Measurements from ENCODE around the gene LONP1. TPM values are rescaled to one million over a fixed set of nuclear protein-coding genes. Genes with fewer than 3 reads are reported as not detected.
A peak's percentile ranks its signal among the peaks of the same experiment; 100 is the strongest.

Gene LONP1
- total and polyA plus RNA-seq, 2 of the 8 experiments (the other 6 are each of a cell fraction or from before 2014, with no cell fraction given), result 98.1 to 117 TPM

GRCh38 chr19:5690125-5690954 lies 29.6 kb downstream of the LONP1 start, which contains the start of gene RPL36 (continued):
- TF ChIP-seq FOSL1 (IDR thresholded peaks at IDR 0.05; ENCODE audit: insufficient read depth, low read depth, low read length) (no peak), BACH1 (IDR thresholded peaks at IDR 0.05; ENCODE audit: low read length) (no peak), GTF2F1 (IDR thresholded peaks at IDR 0.05; ENCODE audit: borderline replicate concordance, low read depth, low read length) (peak; percentile 96), RXRA (IDR thresholded peaks at IDR 0.05; ENCODE audit: insufficient read depth, low read depth, low read length) (no peak), RAD21 (IDR thresholded peaks at IDR 0.05 in 1 of 2, conservative IDR thresholded peaks at IDR 0.05 in 1 of 2; ENCODE audit: low read depth in 2 of 2, low read length in 2 of 2) (peak; percentile 27 to 33; a peak in 3 of 4 replicates), NRF1 (IDR thresholded peaks at IDR 0.05; ENCODE audit: low read depth, low read length) (peak; percentile 96), SAP30 (IDR thresholded peaks at IDR 0.05; ENCODE audit: insufficient read depth, insufficient replicate concordance, low read length) (peak; percentile 15), RFX5 (IDR thresholded peaks at IDR 0.05; ENCODE audit: borderline replicate concordance, low read depth, low read length) (no peak), KDM4A (IDR thresholded peaks at IDR 0.05; ENCODE audit: low read depth, low read length, severe bottlenecking) (no peak), TBP (IDR thresholded peaks at IDR 0.05; ENCODE audit: low read depth, low read length) (peak; percentile 98), MAFK (IDR thresholded peaks at IDR 0.05; ENCODE audit: low read depth, low read length) (no peak), EGR1 (IDR thresholded peaks at IDR 0.05; ENCODE audit: borderline replicate concordance, low read depth, low read length) (0 out of 2 replicates have a peak, but pooled peaks have one; percentile 51), TAF7 (optimal IDR thresholded peaks at IDR 0.05; ENCODE audit: borderline replicate concordance, low read depth, low read length) (peak; percentile 99), SIRT6 (IDR thresholded peaks at IDR 0.05; ENCODE audit: low read length) (no peak), CTBP2 (IDR thresholded peaks at IDR 0.05; ENCODE audit: borderline replicate concordance, insufficient read depth, insufficient read length, low read length) (no peak), NANOG (IDR thresholded peaks at IDR 0.05; ENCODE audit: insufficient read depth, low read depth, low read length, poor library complexity, severe bottlenecking) (no peak), POLR2AphosphoS5 (IDR thresholded peaks at IDR 0.05; ENCODE audit: low read depth, low read length) (peak; percentile 99), KDM5A (IDR thresholded peaks at IDR 0.05; ENCODE audit: low read length) (no peak)
- TF ChIP-seq, protein P1, sequence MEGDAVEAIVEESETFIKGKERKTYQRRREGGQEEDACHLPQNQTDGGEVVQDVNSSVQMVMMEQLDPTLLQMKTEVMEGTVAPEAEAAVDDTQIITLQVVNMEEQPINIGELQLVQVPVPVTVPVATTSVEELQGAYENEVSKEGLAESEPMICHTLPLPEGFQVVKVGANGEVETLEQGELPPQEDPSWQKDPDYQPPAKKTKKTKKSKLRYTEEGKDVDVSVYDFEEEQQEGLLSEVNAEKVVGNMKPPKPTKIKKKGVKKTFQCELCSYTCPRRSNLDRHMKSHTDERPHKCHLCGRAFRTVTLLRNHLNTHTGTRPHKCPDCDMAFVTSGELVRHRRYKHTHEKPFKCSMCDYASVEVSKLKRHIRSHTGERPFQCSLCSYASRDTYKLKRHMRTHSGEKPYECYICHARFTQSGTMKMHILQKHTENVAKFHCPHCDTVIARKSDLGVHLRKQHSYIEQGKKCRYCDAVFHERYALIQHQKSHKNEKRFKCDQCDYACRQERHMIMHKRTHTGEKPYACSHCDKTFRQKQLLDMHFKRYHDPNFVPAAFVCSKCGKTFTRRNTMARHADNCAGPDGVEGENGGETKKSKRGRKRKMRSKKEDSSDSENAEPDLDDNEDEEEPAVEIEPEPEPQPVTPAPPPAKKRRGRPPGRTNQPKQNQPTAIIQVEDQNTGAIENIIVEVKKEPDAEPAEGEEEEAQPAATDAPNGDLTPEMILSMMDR (IDR thresholded peaks at IDR 0.05; ENCODE audit: control extremely low read depth in 1 of 3, insufficient read depth in 1 of 3, low read depth in 1 of 3, low read length in 3 of 3), result peak; percentile 93 to 100 (median 99)
- TF ChIP-seq, protein P2, sequence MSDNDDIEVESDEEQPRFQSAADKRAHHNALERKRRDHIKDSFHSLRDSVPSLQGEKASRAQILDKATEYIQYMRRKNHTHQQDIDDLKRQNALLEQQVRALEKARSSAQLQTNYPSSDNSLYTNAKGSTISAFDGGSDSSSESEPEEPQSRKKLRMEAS (IDR thresholded peaks at IDR 0.05), result peak; percentile 74; the same call in 1 of the 2 replicates

Data from H1 (cell line).